Stimulated activated naive CD4-positive, alpha-beta T cell treated with Interleukin-2 at 50 U/mL for 16 hours (primary cell): ENCODE data around the gene BNIP5.
"Not testable (repeated sequence)": the region's sequence is repeated elsewhere in the genome, so short reads cannot be mapped to it uniquely, and the experiment has no call there.

Experiments used
- DNase-seq: peaks from one replicate; lab custom pipeline; 2025; lab: John Stamatoyannopoulos, UW

Gene BNIP5

GRCh38 chr6:36343109-36343680 lies 6.5 kb upstream of the BNIP5 start:
- no peak for DNase-seq

- DNase-seq: peak; percentile 56
Observed at GRCh38 chr6:36340618-36341454, 4.1 kb upstream of the BNIP5 start.

GRCh38 chr6:36340306-36340617 lies 3.6 kb upstream of the BNIP5 start:
- DNase-seq: no peak

GRCh38 chr6:36339146-36339545 lies 2.5 kb upstream of the BNIP5 start:
- DNase-seq: no peak

- DNase-seq: not testable (repeated sequence)
Observed at GRCh38 chr6:36338223-36338622, 1.5 kb upstream of the BNIP5 start.

GRCh38 chr6:36337814-36338213 lies 1.1 kb upstream of the BNIP5 start:
- DNase-seq: no peak

- no peak for DNase-seq
Observed at GRCh38 chr6:36336208-36336710, 429 bp downstream of the BNIP5 start.

GRCh38 chr6:36335465-36336207 lies 1.1 kb downstream of the BNIP5 start:
- DNase-seq: no peak

GRCh38 chr6:36334832-36335459 lies 1.7 kb downstream of the BNIP5 start:
- DNase-seq: no peak

GRCh38 chr6:36333931-36334725 lies 2.6 kb downstream of the BNIP5 start:
- no peak for DNase-seq

GRCh38 chr6:36333171-36333895 lies 3.4 kb downstream of the BNIP5 start:
- DNase-seq: no peak

GRCh38 chr6:36331381-36331780 lies 5.3 kb downstream of the BNIP5 start:
- DNase-seq: no peak

GRCh38 chr6:36330366-36330765 lies 6.3 kb downstream of the BNIP5 start:
- no peak for DNase-seq

GRCh38 chr6:36329798-36330291 lies 6.8 kb downstream of the BNIP5 start:
- no peak for DNase-seq

- DNase-seq: no peak
Observed at GRCh38 chr6:36328600-36328999, 8.1 kb downstream of the BNIP5 start.

GRCh38 chr6:36327919-36328236 lies 8.8 kb downstream of the BNIP5 start:
- DNase-seq: no peak

GRCh38 chr6:36327226-36327918 lies 9.3 kb downstream of the BNIP5 start:
- no peak for DNase-seq

GRCh38 chr6:36326356-36326995 lies 10.2 kb downstream of the BNIP5 start:
- no peak for DNase-seq

- DNase-seq: no peak
Observed at GRCh38 chr6:36324715-36325114, 12.0 kb downstream of the BNIP5 start.

GRCh38 chr6:36324191-36324590 lies 12.5 kb downstream of the BNIP5 start:
- no peak for DNase-seq
